G401 (cell line): ENCODE data around the gene PRPF19. TPM values are rescaled to one million over a fixed set of nuclear protein-coding genes. Genes with fewer than 3 reads are reported as not detected.

ENCODE experiments used
- DNase-seq: peaks from one replicate; pipeline ENCODE4 v3.0.0-alpha.2; 2015; ENCODE audit warnings: low spot score
- in situ Hi-C: cut with HindIII; loops from 2 replicates; pipeline ENCODE4 v1.10.0; 2016; ENCODE audit warnings: low sequenced_read_pairs, mixed read lengths
- total RNA-seq: library from RNA; depleted of rRNA; stranded (reverse); fragments of >200 nt; shearing (Covaris generic); gene quantifications from 2 replicates; pipeline ENCODE4 v1.2.3, GENCODE V29; 2014

Gene PRPF19
- total RNA-seq, 1 experiment from 2014 or later = 165 TPM

DNA sequence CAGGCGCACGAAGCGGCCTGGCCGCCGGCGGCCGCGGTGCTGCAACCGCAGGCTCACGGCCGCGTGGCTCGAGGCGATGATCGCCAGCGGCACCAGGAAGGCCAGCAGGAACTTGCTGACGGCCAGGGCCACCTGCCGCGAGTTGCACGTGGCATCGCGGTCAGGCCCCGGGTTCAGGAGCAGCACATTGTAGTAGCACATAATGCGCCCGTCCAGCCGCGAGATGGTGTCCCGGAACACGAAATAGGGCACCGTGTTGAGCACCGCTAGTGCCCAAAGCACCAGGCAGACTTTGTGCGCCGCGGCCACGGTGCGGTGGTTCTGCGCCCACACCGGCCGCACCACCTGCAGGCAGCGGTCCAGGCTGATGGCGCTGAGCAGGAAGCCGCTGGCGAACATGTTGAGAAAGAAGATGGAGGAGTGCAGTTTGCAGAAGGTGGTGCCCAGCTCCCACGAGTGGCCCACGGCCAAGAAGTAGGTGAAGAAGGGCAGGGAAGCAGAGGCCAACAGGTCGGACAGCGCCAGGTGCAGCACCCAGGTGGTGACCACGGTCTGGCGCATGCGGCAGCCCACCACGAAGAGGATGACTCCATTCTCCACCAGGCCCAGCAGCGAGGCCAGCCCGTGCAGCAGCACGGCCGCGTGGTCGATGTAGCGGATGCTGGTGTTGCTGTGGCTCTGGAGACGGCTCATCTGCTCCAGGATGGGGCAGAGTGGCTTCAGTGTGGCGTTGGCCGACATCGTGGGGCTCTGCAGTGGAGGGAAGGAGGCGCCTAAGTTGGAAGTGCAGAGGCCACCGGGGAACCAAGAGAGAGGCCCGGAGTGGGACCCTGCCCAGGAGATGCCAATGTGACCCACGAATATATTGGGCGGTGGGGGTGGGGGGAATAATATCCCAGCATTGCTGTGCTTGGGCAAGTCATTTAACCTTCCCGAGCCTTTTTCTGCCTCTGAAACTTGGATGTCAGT is 53.1 kb downstream of the PRPF19 start:
- DNase-seq = no peak
- in situ Hi-C loops = no loop called here

DNA sequence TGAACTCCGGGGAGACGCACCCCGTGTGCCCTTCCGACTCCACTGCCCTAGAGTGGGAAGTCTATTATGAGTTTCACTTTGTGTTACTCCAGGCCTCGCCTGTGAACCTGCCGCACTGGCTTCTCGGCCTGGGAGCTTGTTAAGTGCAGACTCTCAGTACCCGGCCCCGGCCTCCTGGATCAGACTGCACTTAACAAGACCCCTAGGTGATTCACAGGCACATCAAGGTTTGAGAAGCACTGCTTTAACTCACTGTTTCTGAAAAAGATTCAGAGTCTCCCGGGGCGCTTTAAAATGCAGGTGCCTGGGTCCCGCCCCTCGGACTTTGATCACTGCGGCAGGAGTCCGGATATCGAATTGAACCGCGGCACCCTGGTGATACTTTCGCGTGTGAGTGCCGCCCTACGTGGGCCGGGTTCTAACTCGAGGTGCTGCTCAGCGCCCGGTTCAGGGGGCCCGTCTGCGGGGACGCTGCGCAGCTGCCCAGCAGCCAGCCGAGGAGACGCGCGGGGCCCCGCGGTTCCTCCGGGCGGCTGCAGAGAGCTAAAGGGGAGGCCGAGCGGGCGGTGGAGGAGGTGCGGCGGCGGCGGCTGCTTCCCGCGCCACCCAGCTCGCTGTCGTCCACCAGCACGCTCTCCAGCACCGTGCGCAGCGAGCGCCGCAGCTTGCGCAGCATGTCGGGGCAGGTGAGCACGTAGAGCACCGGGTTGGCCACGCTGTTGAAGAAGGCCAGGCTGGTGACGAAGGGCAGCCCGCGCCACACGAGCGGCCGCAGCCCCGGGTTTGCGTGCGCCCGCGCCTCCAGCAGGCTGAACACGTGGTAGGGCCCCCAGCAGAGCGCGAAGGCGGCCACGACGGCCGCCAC is 54.0 kb downstream of the PRPF19 start:
- DNase-seq = no peak
- in situ Hi-C loops = no loop called here

DNA sequence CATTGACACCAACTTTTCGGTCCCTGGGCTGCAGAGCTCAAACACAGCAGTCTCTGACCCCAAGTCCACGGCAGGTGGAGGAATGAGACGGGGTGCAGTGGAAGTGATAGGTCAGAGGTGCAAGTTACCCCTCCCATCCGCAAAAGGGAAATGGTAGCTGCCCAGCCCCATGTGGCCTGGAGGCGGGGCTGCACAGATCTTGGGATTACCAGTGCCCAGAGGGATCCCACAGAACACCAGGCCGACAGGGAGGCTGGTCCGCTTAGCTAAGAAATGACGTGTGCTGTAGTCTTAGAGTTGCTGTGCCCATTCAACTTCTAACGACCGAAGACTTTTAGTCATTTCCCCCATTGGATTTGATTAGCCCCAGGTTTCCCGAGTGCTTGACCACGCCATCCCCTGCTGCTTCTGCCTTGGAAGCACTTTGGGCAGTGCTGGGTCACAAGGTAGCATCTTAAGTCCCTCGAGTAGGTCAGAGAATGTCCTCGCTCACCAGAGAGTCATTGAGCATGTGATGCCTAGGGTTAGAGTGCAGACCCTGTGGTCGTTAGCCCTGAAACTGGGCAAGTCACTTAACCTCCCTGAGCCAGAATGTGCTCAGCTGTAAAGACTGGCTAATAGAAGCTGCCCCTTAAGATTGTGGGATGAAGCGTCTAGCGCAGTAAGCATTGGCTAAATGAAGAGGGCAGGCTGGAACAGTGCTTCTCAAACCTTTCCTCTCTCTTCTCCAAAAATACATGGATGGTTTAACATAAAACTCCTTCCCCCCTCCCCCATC is 54.9 kb downstream of the PRPF19 start:
- in situ Hi-C loops = no loop called here
- DNase-seq = no peak

DNA sequence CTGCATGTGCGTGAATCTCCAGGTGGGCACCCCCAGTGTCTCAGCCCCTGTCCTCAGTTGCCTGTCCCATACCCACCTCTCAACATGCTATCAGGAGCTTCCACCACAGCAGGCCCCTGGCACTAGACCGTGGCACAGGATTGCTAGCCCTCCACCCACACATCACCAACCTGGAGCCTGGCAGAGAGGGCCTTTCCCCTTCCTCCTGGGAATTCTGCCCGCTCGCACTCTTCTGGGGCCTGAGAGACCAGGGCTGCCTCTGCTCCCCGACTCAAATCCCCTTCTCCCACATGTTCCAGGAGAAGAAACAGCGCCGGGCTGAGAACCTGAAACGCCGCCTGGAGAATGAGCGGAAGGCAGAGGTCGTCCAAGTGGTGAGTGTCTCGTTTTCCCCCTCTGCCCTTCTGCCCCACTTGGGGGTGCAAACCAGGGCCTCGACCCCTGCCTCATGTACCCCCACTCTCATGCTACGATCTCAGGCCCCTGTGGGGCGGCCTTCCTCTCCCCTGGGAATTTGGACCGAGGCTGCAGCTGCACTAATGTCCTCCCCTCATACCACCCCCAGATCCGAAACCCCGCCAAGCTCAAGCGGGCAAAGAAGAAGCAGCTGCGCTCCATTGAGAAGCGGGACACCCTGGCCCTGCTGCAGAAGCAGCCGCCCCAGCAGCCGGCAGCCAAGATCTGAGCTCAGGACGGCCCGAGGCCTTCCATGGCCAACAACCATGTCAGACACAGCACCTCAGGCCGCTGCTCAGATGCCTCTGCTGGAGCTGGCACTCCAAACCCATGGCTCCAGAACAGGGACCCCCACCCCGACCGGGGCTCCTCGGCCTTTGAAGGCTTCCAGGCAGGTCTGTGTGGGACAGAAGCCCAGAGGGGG is 56.5 kb downstream of the PRPF19 start:
- in situ Hi-C loops = no loop called here
- DNase-seq = no peak

DNA sequence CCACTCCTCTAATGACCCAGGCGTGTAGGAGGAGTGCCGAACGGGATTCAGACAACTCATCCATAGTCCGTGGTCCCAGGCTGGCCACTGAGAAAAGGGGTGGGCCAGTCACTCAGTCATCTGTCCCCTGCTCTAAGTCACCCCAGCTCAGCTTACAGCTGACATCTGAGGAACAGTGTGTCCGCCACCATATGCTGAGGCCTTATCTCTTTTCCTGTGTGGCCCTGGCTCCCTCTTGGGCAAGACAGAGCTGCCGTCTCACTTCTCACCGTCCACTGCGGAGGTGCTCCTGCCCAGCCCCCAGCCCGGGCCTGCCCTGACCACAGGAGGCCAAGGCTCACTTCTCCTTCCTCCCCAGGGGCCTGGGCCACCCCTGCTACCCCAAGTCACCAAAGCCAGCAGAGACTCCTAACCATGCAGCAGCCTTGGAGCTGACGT is 57.7 kb downstream of the PRPF19 start:
- DNase-seq = no peak
- in situ Hi-C loops = no loop called here

DNA sequence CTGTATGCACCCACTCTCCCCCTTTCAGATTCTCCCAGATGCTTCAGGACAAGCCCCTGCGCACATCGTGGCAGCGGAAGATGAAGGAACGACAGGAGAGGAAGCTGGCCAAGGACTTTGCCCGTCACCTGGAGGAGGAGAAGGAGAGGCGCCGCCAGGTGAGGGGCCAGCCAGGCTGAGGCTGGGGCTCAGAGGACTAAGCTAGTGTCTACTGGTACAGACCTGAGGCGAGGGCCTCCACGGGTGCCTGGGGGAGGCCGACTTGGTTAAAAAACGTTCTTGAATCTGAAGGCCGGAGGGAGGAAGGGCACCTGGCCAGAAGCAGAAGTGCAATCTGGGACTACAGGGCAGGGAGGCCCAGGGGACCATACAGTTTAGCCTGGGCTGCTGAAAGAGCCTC is 58.5 kb downstream of the PRPF19 start:
- DNase-seq = no peak
- in situ Hi-C loops = no loop called here

DNA sequence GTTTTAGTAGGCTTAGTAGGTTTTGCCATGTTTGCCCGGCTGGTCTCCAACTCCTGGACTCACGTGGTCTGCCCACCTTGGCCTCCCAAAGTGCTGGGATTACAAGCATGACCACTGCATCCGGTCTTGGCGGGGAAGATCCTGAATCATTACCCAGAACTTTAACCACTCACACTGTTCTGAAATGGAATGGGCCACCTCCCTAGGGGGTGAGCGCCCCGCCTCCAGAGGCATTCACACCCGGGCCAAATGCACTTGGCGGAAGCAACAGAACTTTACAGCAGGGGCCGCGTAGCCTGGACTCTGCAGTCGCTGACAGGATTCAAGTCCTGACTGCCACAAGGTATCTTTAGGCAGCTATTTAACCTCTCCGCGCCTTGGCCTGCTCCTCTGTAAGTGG is 59.1 kb downstream of the PRPF19 start:
- in situ Hi-C loops = no loop called here
- no peak for DNase-seq

DNA sequence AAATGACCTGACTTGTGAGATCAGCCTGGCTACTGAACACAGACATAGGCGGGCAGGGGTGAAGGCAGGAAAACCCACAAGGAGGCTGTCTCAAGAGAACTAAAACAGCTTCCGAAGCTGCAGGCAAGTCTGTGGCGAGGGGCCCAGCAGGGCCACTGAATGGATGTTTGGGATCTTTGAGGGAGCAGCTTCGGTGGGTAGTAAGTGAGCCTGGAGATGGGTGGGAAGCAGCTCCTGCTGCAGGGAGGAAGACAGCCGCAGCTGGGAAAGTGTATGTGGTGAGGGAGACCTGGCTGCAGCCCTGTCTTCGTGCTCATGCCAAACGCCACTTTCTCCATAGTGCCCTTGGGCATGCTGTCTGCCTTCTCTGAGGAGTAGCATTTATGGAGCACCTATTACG is 61.0 kb downstream of the PRPF19 start:
- no peak for DNase-seq
- in situ Hi-C loops = no loop called here

GRCh38 chr11:60844870-60845221 is 61.5 kb downstream of the PRPF19 start:
- in situ Hi-C loops = no loop called here
- DNase-seq = no peak

DNA sequence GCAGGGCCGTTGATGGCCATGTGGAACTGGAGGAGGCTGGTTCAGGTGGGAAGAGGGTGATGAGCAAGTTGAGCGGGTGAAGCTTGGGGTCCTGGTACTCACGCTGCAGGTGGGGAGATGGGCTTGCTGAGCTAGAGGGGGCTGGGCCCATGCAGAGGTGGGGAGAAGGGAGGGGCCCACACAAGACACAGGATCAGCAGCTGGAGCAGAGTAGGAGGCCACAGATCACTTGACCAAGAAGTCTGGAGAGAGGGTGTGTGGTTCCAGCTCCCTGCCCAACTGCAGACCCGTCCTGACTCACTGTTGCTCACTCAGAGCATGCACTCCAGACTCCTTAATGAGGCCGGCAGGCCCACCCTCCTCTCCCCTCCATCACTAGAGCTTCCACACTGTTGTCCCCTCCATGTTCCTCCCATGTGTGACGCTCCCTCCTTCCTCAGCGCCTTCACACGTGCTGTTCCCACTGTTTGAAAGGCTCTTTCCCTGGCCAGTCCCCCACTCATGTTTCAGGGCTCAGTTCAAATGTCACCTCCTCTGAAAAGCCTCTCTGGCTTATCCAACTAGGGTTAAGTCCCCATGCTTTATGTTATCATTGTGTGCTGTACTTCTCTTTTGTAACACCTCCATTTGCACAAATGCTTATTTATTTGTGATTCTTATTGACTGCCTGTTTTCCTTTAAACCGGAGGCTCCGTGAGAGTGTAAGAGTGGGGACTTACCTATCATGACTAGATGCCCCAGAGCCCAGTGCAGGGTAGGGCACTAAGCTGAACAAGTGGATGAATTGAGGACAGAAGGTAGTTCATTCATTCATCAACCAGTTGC is 62.1 kb downstream of the PRPF19 start:
- no peak for DNase-seq
- in situ Hi-C loops = no loop called here

- in situ Hi-C loops = no loop called here
- DNase-seq = no peak
Measured at GRCh38 chr11:60842668-60843600, 63.5 kb downstream of the PRPF19 start.

DNA sequence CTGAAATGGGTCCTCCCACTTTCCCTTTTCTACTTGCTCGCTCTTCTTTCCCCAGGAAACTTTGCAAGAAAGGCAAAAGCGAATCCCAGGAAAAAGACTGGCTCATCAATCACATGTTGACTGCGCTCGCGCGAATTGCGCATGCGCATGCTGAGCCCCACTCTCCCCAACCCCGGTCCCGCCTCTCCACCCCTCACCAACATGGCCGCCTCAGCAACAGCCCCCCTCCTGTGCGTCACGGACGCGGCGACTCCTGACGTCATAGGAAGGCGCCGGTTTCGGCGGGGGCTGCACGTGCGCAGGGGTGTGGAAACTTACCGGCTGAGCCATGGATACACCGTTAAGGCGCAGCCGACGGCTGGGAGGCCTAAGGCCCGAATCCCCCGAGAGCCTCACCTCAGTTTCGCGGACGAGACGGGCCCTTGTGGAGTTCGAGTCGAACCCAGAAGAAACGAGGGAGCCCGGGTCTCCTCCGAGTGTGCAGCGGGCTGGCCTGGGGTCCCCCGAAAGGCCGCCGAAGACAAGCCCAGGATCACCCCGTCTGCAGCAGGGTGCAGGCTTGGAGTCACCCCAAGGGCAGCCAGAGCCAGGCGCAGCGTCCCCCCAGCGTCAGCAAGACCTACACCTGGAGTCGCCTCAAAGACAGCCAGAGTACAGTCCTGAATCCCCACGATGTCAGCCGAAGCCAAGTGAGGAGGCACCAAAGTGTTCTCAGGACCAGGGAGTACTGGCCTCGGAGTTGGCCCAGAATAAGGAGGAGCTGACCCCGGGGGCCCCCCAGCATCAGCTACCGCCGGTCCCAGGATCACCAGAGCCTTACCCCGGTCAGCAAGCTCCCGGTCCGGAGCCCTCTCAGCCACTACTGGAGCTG is 64.4 kb downstream of the PRPF19 start, which contains the start of gene CCDC86:
Gene CCDC86, plus strand, starts transcription at position 317 of the 871 bp plus-strand sequence. Its CDS starts 12 bp downstream, at position 329.
- in situ Hi-C loops = no loop called here
- peak; percentile 96 for DNase-seq
